Forelimb muscle (tissue), 1 donor: ENCODE data around the gene TAS2R10. TPM values are rescaled to one million over a fixed set of nuclear protein-coding genes. Genes with fewer than 3 reads are reported as not detected.

ENCODE experiments used
- DNase-seq: peaks from one replicate; pipeline ENCODE4 v3.0.0-alpha.2; 2013; ENCODE audit warnings: low read depth
- polyA plus RNA-seq: library from polyadenylated mRNA; unstranded; fragments of 120-200 nt; gene quantifications from one replicate; pipeline ENCODE4 v1.2.1, GENCODE V29; 2013; ENCODE audit not compliant: insufficient read length

The TAS2R10 gene
- polyA plus RNA-seq, 1 donor: 1.1 TPM

- DNase-seq: no peak
Observed at GRCh38 chr12:10779103-10779502, 47.1 kb downstream of the TAS2R10 start.

Other genes with a start within 250 kb of the TAS2R10 start
- gene MAGOHB, start 212.7 kb downstream of the TAS2R10 start, polyA plus RNA-seq: 20.2 TPM
- 0.13 TPM for gene STYK1, start 152.3 kb downstream of the TAS2R10 start, polyA plus RNA-seq
- gene YBX3, start 103.0 kb downstream of the TAS2R10 start, polyA plus RNA-seq: 1,060 TPM
- gene TAS2R7, start 23.7 kb downstream of the TAS2R10 start, polyA plus RNA-seq: not detected
- gene TAS2R8, start 19.1 kb downstream of the TAS2R10 start, polyA plus RNA-seq: not detected
- gene TAS2R9, start 16.2 kb downstream of the TAS2R10 start, polyA plus RNA-seq: not detected
- gene PRR4, start 23.1 kb upstream of the TAS2R10 start, polyA plus RNA-seq: 4.1 TPM
- 7.3 TPM for gene PRH1, start 57.9 kb upstream of the TAS2R10 start, polyA plus RNA-seq
- 0.11 TPM for gene TAS2R13, start 83.2 kb upstream of the TAS2R10 start, polyA plus RNA-seq
- gene PRH2, start 102.9 kb upstream of the TAS2R10 start, polyA plus RNA-seq: 0.33 TPM
- 3.5 TPM for gene TAS2R14, start 112.9 kb upstream of the TAS2R10 start, polyA plus RNA-seq
- not detected for gene TAS2R50, start 160.6 kb upstream of the TAS2R10 start, polyA plus RNA-seq
- 1.4 TPM for gene TAS2R20, start 171.9 kb upstream of the TAS2R10 start, polyA plus RNA-seq
- 1.3 TPM for gene TAS2R19, start 196.3 kb upstream of the TAS2R10 start, polyA plus RNA-seq
- gene TAS2R31, start 205.0 kb upstream of the TAS2R10 start, polyA plus RNA-seq: 0.73 TPM
- gene TAS2R46, start 235.9 kb upstream of the TAS2R10 start, polyA plus RNA-seq: 0.35 TPM